Activated T-cell treated with anti-CD3 and anti-CD28 coated beads for 48 hours (primary cell): ENCODE results near the gene ANKS1A.
A peak's percentile ranks its signal among the peaks of the same experiment; 100 is the strongest.
"Not testable (repeated sequence)": the region's sequence is repeated elsewhere in the genome, so short reads cannot be mapped to it uniquely, and the experiment has no call there.

Experiments
- DNase-seq: peaks from one replicate; pipeline ENCODE4 v3.0.0-alpha.2; 2020; ENCODE audit warnings: low read depth

ANKS1A gene, protein sequence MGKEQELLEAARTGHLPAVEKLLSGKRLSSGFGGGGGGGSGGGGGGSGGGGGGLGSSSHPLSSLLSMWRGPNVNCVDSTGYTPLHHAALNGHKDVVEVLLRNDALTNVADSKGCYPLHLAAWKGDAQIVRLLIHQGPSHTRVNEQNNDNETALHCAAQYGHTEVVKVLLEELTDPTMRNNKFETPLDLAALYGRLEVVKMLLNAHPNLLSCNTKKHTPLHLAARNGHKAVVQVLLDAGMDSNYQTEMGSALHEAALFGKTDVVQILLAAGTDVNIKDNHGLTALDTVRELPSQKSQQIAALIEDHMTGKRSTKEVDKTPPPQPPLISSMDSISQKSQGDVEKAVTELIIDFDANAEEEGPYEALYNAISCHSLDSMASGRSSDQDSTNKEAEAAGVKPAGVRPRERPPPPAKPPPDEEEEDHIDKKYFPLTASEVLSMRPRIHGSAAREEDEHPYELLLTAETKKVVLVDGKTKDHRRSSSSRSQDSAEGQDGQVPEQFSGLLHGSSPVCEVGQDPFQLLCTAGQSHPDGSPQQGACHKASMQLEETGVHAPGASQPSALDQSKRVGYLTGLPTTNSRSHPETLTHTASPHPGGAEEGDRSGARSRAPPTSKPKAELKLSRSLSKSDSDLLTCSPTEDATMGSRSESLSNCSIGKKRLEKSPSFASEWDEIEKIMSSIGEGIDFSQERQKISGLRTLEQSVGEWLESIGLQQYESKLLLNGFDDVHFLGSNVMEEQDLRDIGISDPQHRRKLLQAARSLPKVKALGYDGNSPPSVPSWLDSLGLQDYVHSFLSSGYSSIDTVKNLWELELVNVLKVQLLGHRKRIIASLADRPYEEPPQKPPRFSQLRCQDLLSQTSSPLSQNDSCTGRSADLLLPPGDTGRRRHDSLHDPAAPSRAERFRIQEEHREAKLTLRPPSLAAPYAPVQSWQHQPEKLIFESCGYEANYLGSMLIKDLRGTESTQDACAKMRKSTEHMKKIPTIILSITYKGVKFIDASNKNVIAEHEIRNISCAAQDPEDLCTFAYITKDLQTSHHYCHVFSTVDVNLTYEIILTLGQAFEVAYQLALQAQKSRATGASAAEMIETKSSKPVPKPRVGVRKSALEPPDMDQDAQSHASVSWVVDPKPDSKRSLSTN

GRCh38 chr6:34888874-34889555 is at the start of gene ANKS1A:
Gene ANKS1A (plus strand): TSS chr6:34889255. CDS start chr6:34889403, 148 bp downstream.
- DNase-seq, result peak; percentile 86

GRCh38 chr6:34839666-34840352 is 49.2 kb upstream of the ANKS1A start:
- no peak for DNase-seq

GRCh38 chr6:34849066-34849465 is 40.0 kb upstream of the ANKS1A start:
- not testable (repeated sequence) for DNase-seq

DNA sequence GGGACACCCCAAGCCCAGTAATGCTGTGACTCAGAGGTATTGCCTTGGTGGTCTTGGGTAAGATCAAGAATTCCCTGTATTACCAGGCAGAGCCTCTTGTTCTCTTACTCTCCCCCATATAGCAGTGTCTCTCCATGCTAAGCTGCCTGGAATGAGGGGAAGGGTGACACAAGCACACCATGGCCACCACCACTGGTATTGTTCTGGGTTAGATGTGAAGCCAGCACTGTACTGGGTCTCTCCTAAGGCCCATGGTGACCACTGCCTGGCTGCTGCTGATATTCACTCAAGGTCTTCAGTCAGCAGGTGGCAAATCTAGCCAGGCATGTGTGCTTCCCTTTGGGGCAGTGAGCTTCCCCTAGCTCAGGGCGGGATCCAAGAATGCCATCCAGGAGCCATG is 37.7 kb upstream of the ANKS1A start:
- DNase-seq, result no peak

DNA sequence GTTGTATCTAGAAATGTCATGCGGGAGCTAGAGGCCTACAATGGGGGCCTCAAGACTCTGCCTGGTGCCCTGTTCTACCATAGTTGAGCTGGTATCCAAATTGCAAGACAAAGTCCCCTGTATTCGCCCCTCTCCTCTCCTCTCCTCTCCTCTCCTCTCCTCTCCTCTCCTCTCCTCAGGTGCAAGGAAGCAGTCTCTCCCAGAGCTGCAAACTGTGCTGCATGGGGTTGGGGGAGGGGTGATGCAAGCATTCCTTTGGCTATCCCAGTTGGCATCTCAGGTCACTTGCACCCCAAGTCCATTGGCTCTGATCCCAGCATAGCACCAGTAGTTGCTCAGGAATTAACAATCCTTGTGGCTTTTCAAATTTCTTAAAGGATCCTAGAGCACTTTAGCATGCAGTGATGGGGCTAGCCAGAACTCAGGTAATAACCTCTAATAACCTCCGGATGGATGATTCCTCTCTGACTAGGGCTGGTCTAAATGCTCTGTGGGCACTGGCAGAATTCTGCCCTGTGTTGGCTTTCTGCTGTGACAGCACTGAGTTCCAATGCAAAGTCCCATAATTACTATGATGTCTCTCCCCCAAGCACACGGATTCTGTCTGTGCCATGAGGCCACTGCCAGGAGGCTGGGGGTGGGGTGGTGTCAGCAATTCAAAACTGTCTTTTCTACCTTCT is 36.5 kb upstream of the ANKS1A start:
- no peak for DNase-seq

- no peak for DNase-seq
Measured at GRCh38 chr6:34855463-34855862, 33.6 kb upstream of the ANKS1A start.

DNA sequence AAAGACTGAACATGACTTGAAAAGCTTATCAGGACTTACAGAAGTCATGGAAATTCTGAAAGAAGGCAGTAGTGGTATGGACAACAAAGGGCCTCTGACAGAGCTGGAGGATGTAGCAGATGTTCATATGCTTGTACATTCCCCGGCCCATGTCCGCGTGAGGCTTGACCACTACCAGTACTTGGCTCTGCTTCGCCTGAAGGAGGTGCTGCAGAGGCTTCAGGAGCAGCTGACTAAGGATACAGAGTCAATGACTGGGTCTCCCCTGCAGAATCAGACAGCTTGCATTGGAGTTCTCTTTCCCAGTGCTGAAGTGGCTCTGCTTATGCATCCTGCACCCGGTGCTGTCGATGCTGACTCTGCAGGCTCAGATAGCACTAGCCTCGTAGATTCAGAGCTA is 30.4 kb upstream of the ANKS1A start:
- no peak for DNase-seq

DNA sequence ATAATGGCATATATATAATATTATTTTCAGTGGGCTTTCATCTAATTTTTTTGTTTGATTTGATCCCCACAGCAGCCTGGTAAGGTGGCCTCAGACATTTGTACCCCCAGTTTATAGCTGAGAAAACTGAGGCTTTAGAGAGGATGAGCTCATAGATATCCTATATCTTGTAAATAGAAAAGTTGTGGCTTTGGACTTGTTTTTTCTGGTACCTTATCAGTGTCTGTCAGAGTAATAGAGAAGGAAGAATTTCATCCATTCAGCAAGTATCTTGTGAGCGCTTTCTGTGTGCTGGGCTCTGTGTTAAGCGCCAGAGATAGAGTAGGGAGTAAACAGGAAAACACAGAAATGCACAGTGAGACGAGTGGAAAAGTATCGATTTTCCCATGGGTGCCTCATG is 29.1 kb upstream of the ANKS1A start:
- no peak for DNase-seq

DNA sequence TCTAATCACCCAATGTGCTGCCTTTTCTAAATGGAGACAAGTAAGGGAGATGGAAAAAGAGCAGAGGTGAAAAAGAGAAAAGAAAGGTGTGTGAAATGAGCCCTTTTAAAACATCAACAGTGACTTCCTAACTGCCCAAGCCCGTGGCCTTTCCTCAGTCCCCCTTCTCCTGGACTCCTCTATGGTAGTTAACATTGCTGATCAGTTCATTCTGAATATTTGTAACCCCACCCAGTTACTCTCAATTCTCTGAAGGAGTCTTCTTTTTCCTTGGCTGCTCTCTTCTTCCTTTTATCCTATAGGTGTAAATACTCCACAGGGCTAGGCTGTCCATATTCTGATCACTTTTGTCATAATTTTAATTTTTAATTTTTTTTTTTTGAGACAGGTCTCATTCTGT is 28.3 kb upstream of the ANKS1A start:
- no peak for DNase-seq

- no peak for DNase-seq
Measured at GRCh38 chr6:34864007-34864406, 25.0 kb upstream of the ANKS1A start.

- DNase-seq, result no peak
Measured at GRCh38 chr6:34865107-34865506, 23.9 kb upstream of the ANKS1A start.

- no peak for DNase-seq
Measured at GRCh38 chr6:34866509-34866908, 22.5 kb upstream of the ANKS1A start.

DNA sequence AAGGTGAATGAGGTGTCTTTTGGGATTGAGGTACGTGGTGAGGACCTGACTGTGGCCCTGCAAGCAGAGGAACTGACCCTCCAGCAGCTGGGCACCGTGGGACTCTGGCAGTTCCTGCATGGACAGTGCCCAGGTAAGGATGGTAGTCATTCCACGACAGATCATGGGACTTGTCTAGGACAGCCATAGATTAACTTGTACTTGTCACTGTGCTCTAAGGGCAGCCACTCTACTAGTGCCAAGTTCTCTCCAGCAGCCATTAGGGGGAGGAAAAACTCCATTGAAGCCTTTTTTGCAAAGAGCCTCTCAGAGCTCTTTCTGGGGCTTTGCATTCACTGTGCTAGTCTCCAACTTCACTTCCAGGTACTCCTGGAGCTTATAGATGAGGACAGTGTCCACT is 21.6 kb upstream of the ANKS1A start:
- no peak for DNase-seq

GRCh38 chr6:34871853-34872252 is 17.2 kb upstream of the ANKS1A start:
- no peak for DNase-seq

- DNase-seq, result no peak
Measured at GRCh38 chr6:34872332-34872731, 16.7 kb upstream of the ANKS1A start.

- DNase-seq, result no peak
Measured at GRCh38 chr6:34875292-34876213, 13.5 kb upstream of the ANKS1A start.

GRCh38 chr6:34876472-34876871 is 12.6 kb upstream of the ANKS1A start:
- DNase-seq, result no peak

DNA sequence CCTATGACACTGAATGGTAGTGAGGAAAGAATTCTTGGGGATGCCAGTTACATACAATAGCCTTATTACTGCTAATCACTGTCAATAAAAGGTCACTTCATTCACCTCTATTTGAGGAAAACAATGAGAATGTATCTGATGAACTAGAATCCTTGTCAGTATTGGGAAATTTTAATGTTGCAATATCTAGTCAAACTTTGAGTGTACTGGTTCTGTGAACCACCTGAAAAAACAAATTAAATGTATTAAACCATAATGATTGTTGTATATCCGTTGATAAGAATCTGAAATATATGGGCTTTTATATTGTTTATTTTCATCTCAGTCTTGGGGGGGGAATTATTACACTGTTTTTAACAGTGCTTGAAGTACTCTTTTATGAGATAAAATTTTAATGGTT is 11.8 kb upstream of the ANKS1A start:
- DNase-seq, result no peak

- no peak for DNase-seq
Measured at GRCh38 chr6:34877869-34878485, 11.1 kb upstream of the ANKS1A start.
